HepG2 (cell line): ENCODE data around the gene CDHR5. TPM values are rescaled to one million over a fixed set of nuclear protein-coding genes. Genes with fewer than 3 reads are reported as not detected.

Experiments
- BHLHE40 ChIP-seq: IDR thresholded peaks from 2 replicates; pipeline ENCODE4 v1.6.1; 2011; ENCODE audit warnings: low read length, improper control_type of control experiment
- CHCHD3 ChIP-seq: sonication (generic); formaldehyde crosslinking; IDR thresholded peaks from 2 replicates; pipeline ENCODE4 v1.8.0; 2022; ENCODE audit warnings: mild to moderate bottlenecking, missing genetic modification reagents, moderate library complexity
- ESRRA ChIP-seq: sonication (generic); formaldehyde crosslinking; IDR thresholded peaks from 2 replicates; pipeline ENCODE4 v1.5.1; 2020; ENCODE audit warnings: mild to moderate bottlenecking, low read depth, missing genetic modification reagents
- HDAC2 ChIP-seq: sonication (generic); formaldehyde crosslinking; IDR thresholded peaks from 2 replicates; pipeline ENCODE4 v1.4.0; 2020; ENCODE audit warnings: missing genetic modification reagents
- HIC2 ChIP-seq: sonication (generic); formaldehyde crosslinking; IDR thresholded peaks from 2 replicates; pipeline ENCODE4 v1.9.0; 2022; ENCODE audit warnings: low read depth, missing genetic modification reagents
- HMG20A ChIP-seq: IDR thresholded peaks from 2 replicates; pipeline ENCODE4 v1.6.1; 2016; ENCODE audit warnings: borderline replicate concordance
- KAT8 ChIP-seq: IDR thresholded peaks from 2 replicates; pipeline ENCODE4 v1.6.1; 2016; ENCODE audit warnings: missing genetic modification reagents, missing compliant biosample characterization
- KDM3A ChIP-seq: IDR thresholded peaks from 2 replicates; pipeline ENCODE4 v1.6.1; 2018; ENCODE audit warnings: low read depth, missing compliant biosample characterization
- MED1 ChIP-seq: sonication (generic); formaldehyde crosslinking; IDR thresholded peaks from 2 replicates; pipeline ENCODE4 v1.4.0; 2020; ENCODE audit warnings: missing genetic modification reagents
- MEIS2 ChIP-seq: sonication (generic); formaldehyde crosslinking; IDR thresholded peaks from 2 replicates; pipeline ENCODE4 v1.9.0; 2021; ENCODE audit warnings: mild to moderate bottlenecking, missing genetic modification reagents
- NR2C2 ChIP-seq: sonication (generic); formaldehyde crosslinking; IDR thresholded peaks from 2 replicates; pipeline ENCODE4 v1.4.0; 2020; ENCODE audit warnings: missing genetic modification reagents, mild to moderate bottlenecking, moderate library complexity, borderline replicate concordance
- RBM39 ChIP-seq: fragments of 200-400 bp; formaldehyde crosslinking; IDR thresholded peaks from one replicate; pipeline ENCODE4 v1.6.1; 2018; ENCODE audit warnings: antibody characterized with exemption, mild to moderate bottlenecking, low read depth, low read length; ENCODE audit not compliant: poor library complexity, severe bottlenecking
- SALL1 ChIP-seq: sonication (generic); formaldehyde crosslinking; IDR thresholded peaks from 2 replicates; pipeline ENCODE4 v1.8.0; 2022; ENCODE audit warnings: mild to moderate bottlenecking, missing genetic modification reagents
- SAP130 ChIP-seq: IDR thresholded peaks from 2 replicates; pipeline ENCODE4 v1.6.1; 2016; ENCODE audit warnings: low read depth
- SNAI1 ChIP-seq: sonication (generic); formaldehyde crosslinking; IDR thresholded peaks from 2 replicates; pipeline ENCODE4 v1.5.0; 2020; ENCODE audit warnings: mild to moderate bottlenecking, missing genetic modification reagents, borderline replicate concordance
- ZBTB7A ChIP-seq: sonication (generic); formaldehyde crosslinking; IDR thresholded peaks from 2 replicates; pipeline ENCODE4 v1.8.0; 2022; ENCODE audit warnings: mild to moderate bottlenecking, missing genetic modification reagents
- ZGPAT ChIP-seq: IDR thresholded peaks from 2 replicates; pipeline ENCODE4 v1.6.1; 2016; ENCODE audit warnings: mild to moderate bottlenecking
- ZNF207 ChIP-seq: fragments of 450-650 bp; IDR thresholded peaks from 2 replicates; pipeline ENCODE4 v1.6.1; 2016; ENCODE audit warnings: antibody characterized with exemption, borderline replicate concordance
- ZNF589 ChIP-seq: sonication (generic); formaldehyde crosslinking; conservative IDR thresholded peaks from 2 replicates; pipeline ENCODE4 v1.8.0; 2022; ENCODE audit warnings: mild to moderate bottlenecking, moderate library complexity, missing genetic modification reagents
- ZSCAN20 ChIP-seq: sonication (generic); formaldehyde crosslinking; IDR thresholded peaks from 2 replicates; pipeline ENCODE4 v1.4.0; 2020; ENCODE audit warnings: missing genetic modification reagents, mild to moderate bottlenecking, borderline replicate concordance
- polyA plus RNA-seq, 8 experiments: library from polyadenylated mRNA; depleted of rRNA in 3 of 8; stranded (reverse) in 7 of 8; unstranded in 1 of 8; fragments of >200 nt; fragmentation: Illumina TruSeq in 4 of 8; extraction: Trizol in 4 of 8; gene quantifications; 2 replicates each; pipeline versions ENCODE4 v1.2.1 to v1.2.3, GENCODE V29; 2011 to 2016; ENCODE audit warnings: low read depth in 4 of 8, missing spikeins in 1 of 8, mixed read lengths in 1 of 8; ENCODE audit not compliant: insufficient read depth in 1 of 8
- total RNA-seq, 5 experiments: library from RNA; depleted of rRNA; stranded (reverse); fragments of >200 nt; fragmentation: Illumina TruSeq; extraction: Trizol; gene quantifications; 2 replicates each; pipeline ENCODE4 v1.2.3, GENCODE V29; 2016; ENCODE audit warnings: low read depth in 1 of 5
- TF ChIP-seq, protein P1 (sequence below): sonication (generic); formaldehyde crosslinking; IDR thresholded peaks from 2 replicates; pipeline ENCODE4 v1.4.0; 2020; ENCODE audit warnings: missing genetic modification reagents
- TF ChIP-seq, protein P2 (sequence below): sonication (generic); formaldehyde crosslinking; IDR thresholded peaks from 2 replicates; pipeline ENCODE4 v1.4.0; 2020; ENCODE audit warnings: missing genetic modification reagents, low read depth, mild to moderate bottlenecking, borderline replicate concordance

CDHR5 gene
- total and polyA plus RNA-seq, 2 of the 13 experiments (the other 11 are each of a cell fraction or from before 2014, with no cell fraction given) = 0.46 to 0.71 TPM

GRCh38 chr11:655036-655726 is 30.4 kb upstream of the CDHR5 start (continued):
- 0 out of 2 replicates have a peak, but pooled peaks have one; percentile 69 for TF ChIP-seq SNAI1 (CRISPR knock-in tag)
- TF ChIP-seq BHLHE40 = peak; percentile 26; the same call in 1 of the 2 replicates
- TF ChIP-seq NR2C2 (CRISPR knock-in tag) = no peak
- TF ChIP-seq ZGPAT (CRISPR knock-in tag) = peak; percentile 57
- TF ChIP-seq CHCHD3 (CRISPR knock-in tag) = no peak
- 0 out of 2 replicates have a peak, but pooled peaks have one; percentile 38 for TF ChIP-seq KAT8 (CRISPR knock-in tag)
- peak; percentile 66 for TF ChIP-seq MED1
- TF ChIP-seq ZNF589 (CRISPR knock-in tag) = no peak
- TF ChIP-seq ZNF207 = no peak
- TF ChIP-seq KDM3A (CRISPR knock-in tag) = no peak
- peak; percentile 49 for TF ChIP-seq SALL1 (CRISPR knock-in tag)
- TF ChIP-seq ZSCAN20 (CRISPR knock-in tag) = no peak
- TF ChIP-seq ESRRA = 0 out of 2 replicates have a peak, but pooled peaks have one; percentile 22
- TF ChIP-seq HMG20A (CRISPR knock-in tag) = 0 out of 2 replicates have a peak, but pooled peaks have one; percentile 17
- TF ChIP-seq HDAC2 = peak; percentile 58; the same call in 1 of the 2 replicates
- peak; percentile 87 for TF ChIP-seq MEIS2 (CRISPR knock-in tag)
- TF ChIP-seq HIC2 (CRISPR knock-in tag) = peak; percentile 48
- peak; percentile 20 for TF ChIP-seq RBM39
- TF ChIP-seq ZBTB7A (CRISPR knock-in tag) = 0 out of 2 replicates have a peak, but pooled peaks have one; percentile 64
- TF ChIP-seq, protein P1, sequence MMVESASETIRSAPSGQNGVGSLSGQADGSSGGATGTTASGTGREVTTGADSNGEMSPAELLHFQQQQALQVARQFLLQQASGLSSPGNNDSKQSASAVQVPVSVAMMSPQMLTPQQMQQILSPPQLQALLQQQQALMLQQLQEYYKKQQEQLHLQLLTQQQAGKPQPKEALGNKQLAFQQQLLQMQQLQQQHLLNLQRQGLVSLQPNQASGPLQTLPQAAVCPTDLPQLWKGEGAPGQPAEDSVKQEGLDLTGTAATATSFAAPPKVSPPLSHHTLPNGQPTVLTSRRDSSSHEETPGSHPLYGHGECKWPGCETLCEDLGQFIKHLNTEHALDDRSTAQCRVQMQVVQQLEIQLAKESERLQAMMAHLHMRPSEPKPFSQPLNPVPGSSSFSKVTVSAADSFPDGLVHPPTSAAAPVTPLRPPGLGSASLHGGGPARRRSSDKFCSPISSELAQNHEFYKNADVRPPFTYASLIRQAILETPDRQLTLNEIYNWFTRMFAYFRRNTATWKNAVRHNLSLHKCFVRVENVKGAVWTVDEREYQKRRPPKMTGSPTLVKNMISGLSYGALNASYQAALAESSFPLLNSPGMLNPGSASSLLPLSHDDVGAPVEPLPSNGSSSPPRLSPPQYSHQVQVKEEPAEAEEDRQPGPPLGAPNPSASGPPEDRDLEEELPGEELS (CRISPR knock-in tag) = no peak
- TF ChIP-seq, protein P2, sequence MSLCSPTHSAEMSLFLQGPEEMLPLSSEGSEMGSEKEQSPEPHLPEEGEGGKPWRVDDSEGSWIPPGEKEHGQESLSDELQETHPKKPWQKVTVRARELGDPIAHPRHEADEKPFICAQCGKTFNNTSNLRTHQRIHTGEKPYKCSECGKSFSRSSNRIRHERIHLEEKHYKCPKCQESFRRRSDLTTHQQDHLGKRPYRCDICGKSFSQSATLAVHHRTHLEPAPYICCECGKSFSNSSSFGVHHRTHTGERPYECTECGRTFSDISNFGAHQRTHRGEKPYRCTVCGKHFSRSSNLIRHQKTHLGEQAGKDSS (CRISPR knock-in tag) = 0 out of 2 replicates have a peak, but pooled peaks have one; percentile 43
- TF ChIP-seq SAP130 (CRISPR knock-in tag) = peak; percentile 92
